ENCODE data around the gene CDC42EP1.
"Not testable (repeated sequence)": the region's sequence is repeated elsewhere in the genome, so short reads cannot be mapped to it uniquely, and the experiment has no call there.

Gene CDC42EP1, protein sequence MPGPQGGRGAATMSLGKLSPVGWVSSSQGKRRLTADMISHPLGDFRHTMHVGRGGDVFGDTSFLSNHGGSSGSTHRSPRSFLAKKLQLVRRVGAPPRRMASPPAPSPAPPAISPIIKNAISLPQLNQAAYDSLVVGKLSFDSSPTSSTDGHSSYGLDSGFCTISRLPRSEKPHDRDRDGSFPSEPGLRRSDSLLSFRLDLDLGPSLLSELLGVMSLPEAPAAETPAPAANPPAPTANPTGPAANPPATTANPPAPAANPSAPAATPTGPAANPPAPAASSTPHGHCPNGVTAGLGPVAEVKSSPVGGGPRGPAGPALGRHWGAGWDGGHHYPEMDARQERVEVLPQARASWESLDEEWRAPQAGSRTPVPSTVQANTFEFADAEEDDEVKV

DNA sequence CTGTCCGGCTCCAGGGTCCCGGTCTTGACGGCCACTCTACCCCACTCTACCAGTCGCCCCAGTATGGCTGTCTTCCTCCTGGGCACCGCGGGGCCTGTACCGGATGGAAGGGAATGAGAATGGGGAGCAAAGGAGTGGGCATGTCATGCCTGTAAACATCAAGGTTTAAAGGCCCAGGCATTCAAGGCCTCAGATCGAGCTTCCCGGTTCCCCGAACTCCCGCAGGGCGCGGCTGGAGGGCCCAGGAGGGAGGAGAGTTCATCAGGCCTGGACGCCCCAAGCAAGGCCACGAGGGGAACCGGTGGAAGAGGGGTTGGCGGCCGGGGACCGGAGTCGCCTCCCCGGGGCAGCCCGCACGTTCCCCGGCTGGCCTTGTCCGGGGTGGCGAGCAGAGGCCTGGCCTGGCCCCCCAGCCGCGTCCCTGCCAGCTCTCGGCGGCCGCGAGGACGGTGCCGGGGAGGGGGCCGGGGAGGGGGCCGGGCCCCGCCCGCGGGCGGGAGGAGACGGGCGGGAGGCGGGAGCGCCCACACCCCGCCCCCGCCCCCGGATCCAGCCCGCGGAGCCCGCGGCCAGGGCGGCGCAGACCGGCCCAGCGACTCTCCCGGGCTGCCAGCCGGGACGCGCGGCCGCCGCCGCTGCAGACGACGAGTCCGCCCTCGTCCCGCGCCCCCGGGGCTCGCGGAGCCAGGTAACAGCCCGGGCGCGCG, at the start of gene CDC42EP1:
TSS of gene CDC42EP1 (plus strand) at position 580 of the 707 bp plus-strand sequence. CDS start 5,870 bp downstream, outside the sequence.
- DNase-seq: peak in 42 of 51 donors; percentile 17 to 85 (median 59)

DNA sequence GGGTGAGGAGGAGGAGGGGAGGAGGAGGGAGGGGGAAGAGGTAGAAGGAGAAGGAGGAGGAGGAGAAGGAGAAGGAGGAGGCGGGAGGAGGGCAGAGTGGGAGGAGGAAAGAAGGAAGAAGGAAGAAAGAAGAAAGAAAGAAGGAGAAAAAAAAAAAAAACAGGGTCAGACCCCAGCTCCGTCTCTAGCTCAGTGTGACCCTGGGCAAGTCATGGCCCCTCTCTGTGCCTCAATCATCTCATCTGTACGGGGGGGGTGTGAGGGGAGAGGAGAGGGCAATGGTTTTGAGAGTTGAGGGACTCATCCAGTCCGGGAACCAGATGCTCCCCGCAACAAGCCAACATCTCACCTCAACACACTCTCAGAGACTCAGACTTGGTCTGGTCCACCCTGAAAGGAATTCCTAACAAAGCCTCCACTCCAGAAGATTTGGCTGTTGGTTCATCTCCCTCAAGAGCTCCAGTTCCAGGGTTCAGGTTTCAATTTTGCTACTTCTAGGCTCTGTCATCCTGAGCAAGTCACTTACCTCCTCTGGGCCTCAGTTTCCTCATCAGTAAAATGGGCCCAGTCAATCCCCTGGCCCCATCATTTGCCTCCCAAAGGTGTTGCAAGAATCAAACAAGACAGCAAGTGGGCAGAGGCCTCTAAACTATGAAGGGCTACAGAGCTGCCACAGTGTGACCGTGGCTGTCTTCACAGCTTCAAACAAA, 48.7 kb upstream of the CDC42EP1 start:
- no peak for DNase-seq

DNA sequence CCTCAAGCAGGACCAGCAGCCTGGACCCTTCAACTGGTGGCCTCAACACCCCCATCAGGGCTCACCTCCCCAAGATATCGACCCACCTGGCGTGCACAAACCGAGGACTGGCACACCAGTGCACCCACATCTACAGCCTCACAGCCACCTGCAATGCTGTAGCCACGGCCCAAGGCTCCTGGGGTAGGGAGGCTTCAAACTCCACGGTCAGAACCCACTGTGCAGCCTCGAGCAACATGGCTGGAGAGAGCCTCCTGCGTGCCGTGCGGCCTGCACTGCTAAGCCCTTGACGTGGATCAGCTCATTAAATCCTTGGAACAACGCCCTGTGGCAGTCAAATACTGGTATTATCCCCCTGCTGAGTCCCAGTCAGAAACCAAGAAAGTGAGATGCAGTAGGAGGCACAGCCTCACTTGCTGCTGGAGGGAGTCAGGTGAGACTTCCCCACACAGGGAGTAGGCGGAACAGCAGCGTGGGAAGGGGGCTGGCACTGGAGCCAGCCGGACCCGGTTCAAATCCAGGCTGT, 45.7 kb upstream of the CDC42EP1 start:
- DNase-seq: no peak

DNA sequence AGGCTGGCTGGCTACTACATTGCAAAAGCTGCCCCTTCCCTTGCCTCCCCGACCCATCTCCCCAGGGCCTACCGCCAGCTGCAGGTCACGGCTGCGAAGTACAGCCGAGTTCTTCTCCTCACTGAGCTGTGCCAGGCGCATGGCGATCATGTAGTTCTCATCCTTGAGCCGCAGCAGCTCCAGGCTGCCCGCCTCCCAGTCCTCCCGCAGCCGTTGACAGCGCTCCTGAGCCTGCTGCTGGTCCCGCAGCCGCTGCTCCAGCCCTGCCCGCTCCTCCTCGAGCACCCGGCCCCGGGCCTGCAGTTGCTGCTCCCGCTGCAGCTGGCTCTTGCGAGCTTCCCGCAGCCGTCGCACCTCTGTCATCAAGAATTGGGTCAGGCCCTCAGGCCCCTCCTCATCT, 44.4 kb upstream of the CDC42EP1 start:
- no peak for DNase-seq

DNA sequence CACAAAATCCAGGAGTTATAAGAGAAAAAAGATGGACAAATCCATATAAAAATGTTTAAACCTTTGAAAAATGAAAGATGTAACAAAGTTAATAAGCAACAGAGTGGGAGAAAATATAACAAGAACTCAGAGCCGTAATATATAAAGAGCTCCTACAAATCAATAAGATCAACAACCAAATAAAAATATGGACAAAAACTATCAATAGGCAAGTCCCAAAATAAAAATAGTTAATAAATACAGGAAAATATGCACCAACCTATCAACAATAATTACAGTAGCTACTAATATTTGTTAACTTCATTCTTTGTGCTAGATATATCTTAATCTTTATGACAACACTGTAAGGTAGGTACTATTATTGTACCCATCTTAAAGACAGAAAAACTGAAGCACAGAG, 43.8 kb upstream of the CDC42EP1 start:
- DNase-seq: no peak

DNA sequence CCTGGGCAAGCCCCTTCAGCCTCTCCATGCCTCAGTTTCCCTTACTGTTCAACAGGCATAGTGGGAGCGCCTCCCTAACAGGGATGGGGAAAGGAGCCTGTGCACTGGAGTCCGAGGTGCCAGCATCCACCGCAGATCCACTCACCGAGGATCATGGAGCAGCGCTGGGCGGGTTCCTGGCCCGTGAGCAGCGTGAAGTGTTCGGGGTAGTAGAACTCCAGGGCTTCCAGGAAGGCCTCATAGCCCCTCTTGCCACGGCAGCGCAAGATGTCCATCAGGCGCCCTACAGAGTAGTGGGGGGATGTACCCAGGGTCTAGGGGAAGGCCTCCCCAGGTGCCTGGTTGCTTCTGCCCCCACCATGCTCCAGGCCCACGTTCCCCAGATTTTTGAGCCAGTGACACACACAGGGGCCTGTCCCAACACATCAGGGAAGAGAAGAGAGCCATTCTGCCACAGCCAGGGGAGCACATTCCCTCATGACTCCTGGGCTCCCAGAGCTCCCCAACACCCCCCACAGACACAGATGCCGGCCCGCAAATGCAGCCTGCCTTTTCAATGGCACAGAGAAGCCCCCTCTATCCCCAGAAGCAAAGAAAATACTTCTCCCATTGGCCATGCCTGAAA, 42.3 kb upstream of the CDC42EP1 start:
- DNase-seq: no peak

DNA sequence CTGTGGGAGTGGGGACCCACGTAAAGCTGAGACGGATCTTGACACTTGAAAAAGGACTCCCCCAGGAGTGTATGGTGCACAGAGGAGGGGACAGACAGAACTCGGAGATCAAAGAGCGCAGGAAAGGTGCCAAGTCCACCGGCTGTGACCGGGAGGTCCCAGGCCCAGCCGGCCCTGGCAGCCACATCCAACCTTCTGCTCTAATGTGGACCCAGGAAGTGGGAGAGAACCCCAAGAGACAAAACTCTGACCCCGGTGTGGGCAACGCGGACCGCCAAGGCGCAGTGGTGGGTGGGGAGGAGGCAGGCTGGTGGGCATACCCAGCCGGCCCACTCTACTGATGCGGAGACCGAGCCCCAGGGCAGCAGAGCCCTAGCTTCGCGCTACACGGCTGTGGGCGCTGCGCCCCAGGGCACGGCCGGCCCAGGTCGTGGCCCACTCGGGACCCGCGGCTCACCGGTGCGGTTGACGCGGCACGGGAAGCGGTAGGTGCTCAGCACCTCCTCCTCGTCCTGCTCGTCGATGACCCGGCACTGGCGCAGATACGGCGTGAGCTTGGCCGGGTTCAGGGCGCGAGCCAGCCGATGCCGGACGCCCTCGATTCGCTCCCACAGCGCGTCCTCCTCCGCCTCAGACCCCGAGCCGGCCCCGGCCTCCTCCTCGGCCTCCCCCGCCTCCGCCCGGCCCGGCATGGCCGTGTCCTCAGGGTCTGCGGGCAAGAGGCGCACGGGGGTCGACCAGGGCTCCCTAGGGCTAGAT, 41.6 kb upstream of the CDC42EP1 start:
- no peak for DNase-seq

DNA sequence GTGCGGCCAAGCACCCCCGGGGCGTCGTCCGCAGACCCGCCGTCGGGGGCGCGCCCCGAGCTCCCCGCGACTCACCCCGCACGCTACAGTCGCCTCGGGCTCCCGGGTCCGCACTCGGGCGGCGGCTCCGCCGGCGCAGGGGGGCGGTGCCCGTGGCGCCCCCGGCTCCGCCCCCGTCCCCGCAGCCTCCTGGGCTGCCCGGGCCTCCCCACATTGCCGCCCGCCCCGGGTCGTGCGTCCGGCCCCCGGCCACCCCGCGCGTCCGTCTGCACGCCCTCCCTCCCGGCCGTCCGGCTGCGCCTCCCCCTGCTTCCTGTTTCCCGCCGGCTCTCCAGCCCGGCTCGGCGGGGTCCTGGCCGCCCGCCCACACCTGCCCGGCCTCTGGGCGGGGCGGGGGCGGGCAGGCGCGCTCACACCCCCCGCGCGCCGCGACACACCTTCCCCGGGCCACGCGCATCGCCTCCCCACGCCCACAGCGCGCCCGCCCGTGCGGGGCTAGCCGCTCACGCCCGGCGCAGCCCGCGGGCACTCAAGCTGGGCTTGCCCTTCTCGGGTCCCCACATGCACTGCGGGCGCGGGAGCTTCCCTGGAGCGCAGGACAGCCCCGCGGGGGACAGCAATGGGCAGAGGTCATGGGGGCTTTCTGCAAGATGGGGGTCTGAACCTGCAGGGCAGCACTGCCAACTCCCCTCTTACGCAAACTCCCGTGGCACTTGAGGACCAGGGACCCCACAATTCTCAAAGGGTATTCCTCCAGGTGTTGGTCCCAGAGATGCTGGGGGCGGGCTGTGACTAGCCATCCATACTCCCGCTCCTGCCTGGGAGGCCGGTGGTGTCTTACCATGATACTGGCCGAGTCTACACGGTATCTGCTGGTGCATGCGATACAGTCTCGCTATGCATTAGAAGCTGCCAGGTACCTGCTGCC, 40.7 kb upstream of the CDC42EP1 start, which contains the start of gene CARD10:
TSS of gene CARD10 (minus strand) at position 148 of the 928 bp plus-strand sequence. CDS start 215 bp downstream, outside the sequence.
- no peak for DNase-seq

DNA sequence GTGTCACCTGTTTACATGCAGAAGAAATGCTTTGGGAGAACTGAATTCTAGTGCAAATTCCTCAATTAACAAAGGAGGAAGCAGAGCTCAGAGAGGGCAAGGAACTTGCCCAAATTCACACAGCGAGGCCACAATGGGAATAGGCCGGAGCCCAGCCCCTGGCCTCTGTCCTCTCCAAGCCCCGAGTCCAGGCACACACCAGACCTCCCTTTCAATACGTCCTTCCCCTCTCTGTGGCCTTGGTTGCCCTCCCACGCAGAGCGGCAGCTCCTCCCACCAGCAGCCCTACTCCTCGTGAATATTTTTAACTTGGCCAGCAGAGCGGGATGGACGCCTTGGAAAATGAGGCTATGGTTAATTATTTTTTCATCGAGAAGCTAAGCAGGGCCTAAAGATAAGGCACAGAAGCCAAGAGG, 39.5 kb upstream of the CDC42EP1 start:
- DNase-seq: no peak

DNA sequence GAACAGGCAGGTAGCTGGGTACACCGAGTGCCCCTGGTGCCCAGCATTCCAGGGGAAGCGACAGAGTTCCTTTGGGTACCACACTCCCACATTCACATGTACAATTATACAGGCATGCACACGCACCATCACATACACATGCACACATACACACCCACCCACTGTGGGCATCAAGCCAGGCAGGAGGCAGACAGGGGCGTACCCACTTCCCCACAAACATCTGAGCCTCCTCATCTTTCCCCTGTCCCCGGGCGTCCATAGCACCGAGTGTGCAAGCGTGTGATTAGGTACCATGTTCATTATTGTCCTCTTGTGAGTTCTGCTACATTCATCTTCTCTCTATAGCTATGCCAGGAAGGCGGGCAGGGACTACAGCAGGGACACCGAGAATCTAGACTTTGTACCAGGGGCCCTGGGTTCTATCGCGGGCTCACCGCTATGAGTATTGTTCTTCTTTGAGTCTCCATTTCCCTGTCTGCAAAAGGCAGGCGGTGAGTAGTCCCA, 39.0 kb upstream of the CDC42EP1 start:
- DNase-seq: no peak

DNA sequence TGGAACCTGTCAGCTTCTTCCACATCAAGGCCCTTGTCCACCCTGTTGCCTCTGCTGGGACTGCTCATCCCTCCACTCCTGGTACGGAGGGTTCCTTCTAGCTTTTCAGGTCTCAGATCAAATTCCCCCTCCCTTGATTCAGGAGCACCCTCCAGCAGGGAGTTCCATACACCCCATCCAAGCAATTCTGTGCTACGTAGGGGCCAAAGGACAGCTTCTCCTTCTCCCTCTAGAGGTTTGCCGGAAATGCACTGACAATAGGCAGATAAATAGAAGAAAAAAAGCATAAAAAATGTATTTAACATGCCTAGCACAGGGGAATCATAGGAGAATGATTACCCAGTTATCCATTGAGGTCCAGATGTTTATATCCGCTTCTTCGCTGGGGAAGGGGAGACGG, 37.8 kb upstream of the CDC42EP1 start:
- no peak for DNase-seq

DNA sequence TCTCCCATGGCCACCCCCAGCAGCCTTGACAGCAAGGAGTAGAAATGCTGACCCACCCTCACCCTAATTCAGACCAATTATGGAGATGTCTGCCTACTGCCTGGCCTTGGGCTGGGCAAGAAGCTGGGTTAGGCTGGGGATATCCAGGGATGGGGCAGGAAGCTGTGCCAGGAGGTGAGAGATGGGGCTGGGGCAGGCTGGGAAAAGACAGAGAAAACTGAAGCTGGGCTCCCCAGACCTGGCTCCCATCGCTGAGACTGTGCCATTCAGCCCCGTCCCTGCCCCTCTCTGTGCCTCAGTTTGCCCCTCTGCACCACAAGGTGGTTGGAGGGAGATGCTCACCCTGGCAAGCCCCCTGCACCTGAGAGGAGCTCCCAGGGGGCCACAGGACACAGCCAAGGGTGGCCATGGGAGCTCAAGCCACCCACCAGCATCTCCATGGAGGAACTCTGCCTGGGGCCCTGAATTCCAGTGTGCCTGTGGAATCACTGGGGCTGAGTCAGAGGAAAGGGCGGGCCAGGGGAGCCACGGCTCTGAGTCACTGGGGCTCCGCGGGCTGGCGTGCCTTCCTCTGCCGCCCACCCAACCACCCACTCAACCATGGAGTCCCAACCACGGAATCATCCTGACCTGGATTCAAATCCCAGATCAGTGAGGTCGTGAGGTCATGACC, 35.1 kb upstream of the CDC42EP1 start:
- DNase-seq: no peak

DNA sequence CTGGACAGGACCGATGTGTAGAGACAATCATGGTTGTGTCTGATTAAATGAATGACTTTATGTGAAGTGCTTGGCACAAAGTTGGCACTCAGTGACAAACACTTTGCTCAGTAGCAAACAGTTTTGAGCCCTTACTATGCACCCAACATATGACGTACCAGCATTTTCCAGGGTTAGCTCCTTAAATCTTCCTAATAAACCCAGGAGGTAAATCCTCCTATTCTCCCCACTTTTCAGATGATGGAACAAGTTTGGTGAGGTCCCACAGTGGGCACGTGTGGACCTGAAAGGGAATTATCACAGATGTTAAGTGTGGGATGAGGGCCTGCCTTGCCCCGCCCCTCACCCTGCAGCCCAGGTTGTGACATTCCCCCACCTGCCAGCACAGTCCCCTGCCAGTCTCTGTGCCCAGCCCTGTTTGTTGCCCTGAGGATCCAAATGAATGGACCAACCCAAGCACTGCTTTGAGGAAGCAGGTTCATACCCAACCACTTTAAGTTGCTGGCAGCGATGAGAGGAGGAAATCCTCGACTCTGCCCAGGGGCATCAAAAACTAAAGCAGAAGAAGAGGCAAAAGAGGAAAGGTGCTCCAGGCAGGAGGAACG, 34.4 kb upstream of the CDC42EP1 start:
- no peak for DNase-seq

DNA sequence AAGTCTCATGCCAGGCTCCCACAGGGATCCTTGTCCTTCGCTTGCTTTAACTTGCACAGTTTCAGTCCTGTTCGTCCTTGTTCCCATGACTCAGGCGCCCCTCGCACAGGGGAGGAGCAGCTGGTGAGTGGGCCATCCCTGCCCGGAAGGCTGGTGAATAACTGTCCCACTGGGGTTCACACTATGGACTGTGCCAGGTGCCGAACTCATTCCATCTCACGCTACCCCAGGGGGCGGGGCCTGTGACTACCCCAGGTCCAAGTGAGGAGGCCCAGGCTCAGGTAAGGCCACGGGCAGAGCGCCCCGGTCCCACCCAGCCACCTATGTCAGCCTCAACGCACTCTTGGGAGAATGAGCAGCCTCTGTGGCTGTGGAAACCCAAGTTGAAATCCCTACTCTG, 33.9 kb upstream of the CDC42EP1 start:
- DNase-seq: no peak

DNA sequence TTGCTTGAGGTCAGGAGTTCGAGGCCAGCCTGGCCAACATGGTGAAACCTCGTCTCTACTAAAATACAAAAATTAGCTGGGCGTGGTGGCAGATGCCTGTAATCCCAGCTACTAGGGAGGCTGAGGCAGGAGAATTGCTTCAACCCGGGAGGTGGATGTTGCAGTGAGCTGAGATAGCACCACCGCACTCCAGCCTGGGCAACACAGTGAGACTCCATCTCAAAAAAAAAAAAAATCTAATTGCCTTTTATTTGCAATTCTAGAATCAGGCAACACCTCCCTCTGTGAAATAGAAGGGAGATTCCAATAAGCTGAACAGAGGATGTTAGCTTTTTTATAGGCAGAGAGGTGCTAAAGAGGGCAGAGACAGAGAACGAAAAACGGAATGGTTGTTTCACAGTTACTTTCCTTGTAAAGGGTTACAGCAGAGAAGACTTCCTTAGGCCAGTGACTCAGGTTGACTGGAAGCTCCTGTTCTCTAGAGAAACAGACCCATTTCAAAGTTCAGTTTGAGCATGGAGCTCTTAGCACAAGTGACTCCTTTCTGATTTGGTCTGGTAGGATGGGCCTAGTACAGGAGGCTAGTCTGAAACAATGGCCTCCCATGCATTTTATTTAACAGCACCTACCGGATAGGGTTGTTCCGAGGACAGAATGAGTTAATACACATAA, 33.1 kb upstream of the CDC42EP1 start:
- DNase-seq: not testable (repeated sequence)

DNA sequence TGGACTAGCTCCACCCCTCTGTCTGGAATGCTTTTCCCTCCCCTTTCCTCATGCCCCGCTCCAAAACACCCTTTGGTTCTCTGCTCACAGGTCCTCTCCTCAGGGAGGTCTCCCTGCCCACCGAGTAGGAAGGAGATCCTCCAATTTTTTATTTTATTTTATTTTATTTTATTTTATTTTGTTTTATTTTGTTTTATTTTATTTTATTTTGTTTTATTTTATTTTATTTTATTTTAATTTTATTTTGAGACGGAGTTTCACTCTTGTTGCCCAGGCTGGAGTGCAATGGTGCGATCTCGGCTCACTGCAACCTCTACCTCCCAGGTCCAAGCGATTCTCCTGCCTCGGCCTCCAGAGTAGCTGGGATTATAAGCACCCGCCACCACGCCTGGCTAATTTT, 32.3 kb upstream of the CDC42EP1 start:
- DNase-seq: not testable (repeated sequence)

DNA sequence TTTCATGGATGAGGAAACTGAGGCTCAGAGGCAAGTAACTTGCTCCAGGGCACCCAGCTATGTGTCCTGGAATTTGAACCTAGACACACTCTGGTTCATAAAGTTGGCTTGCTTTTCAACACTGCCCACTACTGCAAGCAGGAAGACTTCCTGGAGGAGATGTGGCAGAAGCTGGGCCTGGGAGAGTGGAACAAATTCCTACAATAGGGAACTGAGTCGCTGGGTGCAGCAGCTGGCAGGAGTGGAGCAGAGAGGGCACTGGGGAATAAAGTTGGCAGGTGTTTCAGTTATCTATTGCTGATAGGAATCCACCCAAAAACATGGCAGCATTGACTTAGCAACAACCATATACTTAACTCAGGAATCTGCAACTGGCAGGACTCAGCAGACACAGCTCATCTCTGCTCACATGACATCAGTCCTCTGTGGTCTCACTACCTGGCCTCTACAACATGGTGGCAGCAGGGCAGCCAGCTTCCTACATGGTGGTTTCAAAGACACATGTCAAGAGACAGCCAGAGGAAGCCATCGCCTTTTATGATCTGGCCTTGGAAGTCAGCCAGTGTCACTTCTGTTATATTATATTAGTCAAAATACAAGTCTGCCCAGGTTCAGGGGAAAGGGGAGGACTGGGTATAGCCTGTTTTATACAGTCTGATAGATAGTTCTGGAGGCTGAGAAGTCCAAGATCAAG, 30.5 kb upstream of the CDC42EP1 start:
- DNase-seq: no peak
